OCI-LY3 (cell line): ENCODE data around the gene KIF3C.

Experiments used
- EZH2phosphoT487 ChIP-seq: fragments of 200-600 bp; shearing (Covaris generic); IDR thresholded peaks from 2 replicates; pipeline ENCODE4 v1.6.1; 2018; ENCODE audit warnings: antibody characterized with exemption, mixed run types, low read depth
- TF ChIP-seq, protein P1 (sequence below): fragments of 200-600, 300-600 bp; sonication (generic); IDR thresholded peaks from 2 replicates; pipeline ENCODE4 v1.5.1; 2014; ENCODE audit warnings: antibody characterized with exemption, low read length, low read depth

DNA sequence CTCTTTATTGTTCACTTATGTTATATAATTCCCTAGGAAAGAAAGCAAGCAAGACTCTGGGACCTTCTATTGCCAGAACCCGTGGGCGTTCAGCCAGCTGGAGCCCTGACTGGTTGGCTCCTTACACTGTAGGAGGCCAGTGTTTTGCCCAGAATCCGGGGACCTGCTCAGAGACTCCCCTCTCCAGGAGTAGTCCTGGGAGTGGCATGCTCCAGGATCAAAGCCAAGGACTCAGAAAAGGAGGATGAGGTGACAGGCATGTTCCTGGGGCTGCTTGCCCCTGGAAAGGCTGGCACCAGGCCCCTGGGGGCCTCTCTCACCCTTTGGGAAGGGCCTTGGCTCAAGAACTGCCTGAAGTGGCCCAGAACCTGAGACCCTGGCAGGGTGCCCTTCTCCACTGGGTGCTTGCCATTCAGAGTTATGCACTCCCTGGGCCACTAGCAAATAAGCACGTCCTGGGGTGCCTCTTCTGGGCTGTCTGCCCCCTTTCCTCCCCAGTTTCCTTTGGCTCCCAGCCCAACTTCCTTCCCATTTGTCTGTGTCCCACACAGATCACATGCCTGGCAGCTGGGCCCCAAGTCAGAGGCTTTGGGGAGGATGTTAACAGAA lies 19.6 kb upstream of the KIF3C start:
- TF ChIP-seq, protein P1, sequence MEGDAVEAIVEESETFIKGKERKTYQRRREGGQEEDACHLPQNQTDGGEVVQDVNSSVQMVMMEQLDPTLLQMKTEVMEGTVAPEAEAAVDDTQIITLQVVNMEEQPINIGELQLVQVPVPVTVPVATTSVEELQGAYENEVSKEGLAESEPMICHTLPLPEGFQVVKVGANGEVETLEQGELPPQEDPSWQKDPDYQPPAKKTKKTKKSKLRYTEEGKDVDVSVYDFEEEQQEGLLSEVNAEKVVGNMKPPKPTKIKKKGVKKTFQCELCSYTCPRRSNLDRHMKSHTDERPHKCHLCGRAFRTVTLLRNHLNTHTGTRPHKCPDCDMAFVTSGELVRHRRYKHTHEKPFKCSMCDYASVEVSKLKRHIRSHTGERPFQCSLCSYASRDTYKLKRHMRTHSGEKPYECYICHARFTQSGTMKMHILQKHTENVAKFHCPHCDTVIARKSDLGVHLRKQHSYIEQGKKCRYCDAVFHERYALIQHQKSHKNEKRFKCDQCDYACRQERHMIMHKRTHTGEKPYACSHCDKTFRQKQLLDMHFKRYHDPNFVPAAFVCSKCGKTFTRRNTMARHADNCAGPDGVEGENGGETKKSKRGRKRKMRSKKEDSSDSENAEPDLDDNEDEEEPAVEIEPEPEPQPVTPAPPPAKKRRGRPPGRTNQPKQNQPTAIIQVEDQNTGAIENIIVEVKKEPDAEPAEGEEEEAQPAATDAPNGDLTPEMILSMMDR: no peak
- TF ChIP-seq EZH2phosphoT487: no peak
